ENCODE results near the gene OPA3.
"Not testable (repeated sequence)": the region's sequence is repeated elsewhere in the genome, so short reads cannot be mapped to it uniquely, and the experiment has no call there.

OPA3 gene

DNA sequence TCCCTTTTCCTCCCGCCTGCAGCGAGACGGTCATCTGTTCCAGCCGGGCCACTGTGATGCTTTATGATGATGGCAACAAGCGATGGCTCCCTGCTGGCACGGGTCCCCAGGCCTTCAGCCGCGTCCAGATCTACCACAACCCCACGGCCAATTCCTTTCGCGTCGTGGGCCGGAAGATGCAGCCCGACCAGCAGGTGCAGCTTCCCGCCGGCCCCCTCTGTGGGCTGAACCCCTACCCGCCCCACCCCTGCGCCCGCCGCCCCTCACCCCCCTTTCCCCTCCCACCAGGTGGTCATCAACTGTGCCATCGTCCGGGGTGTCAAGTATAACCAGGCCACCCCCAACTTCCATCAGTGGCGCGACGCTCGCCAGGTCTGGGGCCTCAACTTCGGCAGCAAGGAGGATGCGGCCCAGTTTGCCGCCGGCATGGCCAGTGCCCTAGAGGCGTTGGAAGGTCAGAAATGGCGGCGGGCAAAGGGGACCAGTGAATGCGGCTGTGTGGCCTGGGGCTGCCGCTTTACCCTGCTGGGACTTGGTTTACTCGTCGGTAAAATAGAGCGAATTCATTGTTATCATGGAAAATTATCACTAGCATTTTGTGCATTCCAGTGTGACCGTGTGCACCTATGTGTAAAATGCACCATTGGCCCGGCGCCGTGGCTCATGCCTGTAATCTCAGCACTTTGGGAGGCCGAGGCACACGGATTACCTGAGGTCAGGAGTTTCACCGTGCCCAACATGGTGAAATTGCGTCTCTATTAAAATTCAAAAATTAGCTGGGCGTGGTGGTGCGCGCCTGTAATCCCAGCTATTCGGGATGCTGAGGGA is 66.7 kb downstream of the OPA3 start:
- ATAC-seq: no peak

DNA sequence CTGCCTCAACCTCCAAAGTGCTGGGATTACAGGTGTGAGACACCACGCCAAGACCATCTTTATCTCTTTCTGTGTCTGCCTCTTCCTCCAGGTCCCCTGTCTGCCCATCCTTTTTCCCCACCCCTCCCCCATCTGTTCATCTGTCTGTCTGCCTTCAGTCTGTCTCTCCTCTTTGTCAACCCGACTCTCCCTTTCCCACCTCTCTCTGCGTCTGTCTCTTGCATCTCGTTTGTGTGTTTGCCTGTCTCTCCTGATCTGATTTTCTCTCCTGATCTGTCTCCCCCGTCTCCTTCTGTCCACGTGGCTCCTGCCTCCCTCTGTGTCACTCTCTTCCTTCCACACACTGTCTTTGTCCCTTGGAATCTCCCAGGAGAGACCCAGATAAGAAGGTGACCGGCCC is 67.4 kb downstream of the OPA3 start:
- no peak for ATAC-seq

GRCh38 chr19:45515807-45516401 is 68.7 kb downstream of the OPA3 start:
- ATAC-seq: peak in 1 of 2 donors; percentile 21

DNA sequence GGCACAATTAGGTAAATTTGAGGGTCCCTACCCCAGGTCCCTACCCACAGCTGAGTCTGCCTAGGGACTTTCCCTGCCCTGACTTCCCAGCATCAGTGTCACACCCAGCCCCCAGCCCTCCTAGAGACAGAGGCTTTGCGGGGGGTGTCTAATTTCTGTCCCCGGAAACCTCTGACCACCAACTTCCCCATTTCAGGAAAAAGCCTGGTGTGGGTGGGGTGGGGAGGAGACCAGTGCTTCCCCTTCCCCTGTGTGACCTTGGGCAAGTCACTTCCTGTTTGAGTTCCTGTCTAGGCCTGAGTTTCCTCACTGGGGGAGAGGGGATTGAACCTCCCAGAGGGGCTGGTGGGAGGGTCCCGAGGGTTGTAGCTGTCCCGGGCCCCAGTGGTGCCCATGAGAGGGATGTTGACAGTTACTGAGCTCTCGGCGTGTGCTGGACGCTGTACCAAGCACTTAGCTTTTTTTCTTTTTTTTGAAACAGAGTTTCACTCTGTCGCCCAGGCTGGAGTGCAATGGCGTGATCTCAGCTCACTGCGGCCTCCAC is 69.4 kb downstream of the OPA3 start:
- ATAC-seq: peak; percentile 54 to 58

- peak; percentile 45 to 46 for ATAC-seq
Observed at GRCh38 chr19:45514376-45515051, 70.1 kb downstream of the OPA3 start.

DNA sequence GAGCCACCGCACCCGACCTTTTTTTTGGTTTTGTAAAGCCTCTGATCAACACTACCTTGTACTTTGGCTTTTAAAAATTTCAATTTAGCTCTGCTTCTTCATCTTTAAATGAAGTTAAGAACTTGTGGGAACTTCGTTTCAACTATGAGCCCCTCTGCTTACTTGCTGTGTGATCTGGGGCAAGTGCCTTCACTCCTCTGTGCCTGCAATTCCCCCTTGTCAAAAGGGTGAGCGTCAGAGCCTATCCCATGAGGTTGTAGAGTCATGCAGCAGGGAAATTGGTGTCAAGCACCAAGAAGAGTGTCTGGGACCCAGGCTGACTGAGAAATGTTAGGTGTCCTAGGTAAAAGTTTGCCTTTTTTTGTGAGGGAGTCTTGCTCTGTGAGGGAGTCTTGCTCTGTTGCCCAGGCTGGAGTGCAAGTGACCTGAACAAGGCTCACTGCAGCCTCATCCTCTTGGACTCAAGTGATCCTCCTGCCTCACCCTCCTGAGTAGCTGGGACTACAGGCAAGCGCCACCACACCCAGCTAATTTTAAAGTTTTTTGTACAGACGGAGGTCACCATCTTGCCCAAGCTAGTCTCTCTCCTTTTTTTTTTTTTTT is 71.6 kb downstream of the OPA3 start:
- ATAC-seq: no peak

GRCh38 chr19:45511074-45511473 is 73.5 kb downstream of the OPA3 start:
- no peak for ATAC-seq

DNA sequence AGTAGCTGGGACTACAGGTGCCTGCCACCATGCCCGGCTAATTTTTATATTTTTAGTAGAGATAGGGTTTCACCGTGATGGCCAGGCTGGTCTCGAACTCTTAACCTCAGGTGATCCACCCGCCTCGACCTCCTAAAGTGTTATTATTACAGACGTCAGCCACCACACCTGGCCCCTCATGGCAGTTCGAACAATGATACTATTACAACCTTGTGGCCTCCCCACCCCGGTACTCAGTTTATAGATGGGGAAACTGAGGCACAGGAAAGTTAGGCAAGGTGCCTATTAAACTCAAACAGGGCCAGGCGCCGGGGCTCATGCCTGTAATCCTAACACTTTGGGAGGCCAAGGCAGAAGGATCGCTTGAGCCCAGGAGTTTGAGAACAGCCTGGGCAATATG is 74.2 kb downstream of the OPA3 start:
- not testable (repeated sequence) for ATAC-seq

DNA sequence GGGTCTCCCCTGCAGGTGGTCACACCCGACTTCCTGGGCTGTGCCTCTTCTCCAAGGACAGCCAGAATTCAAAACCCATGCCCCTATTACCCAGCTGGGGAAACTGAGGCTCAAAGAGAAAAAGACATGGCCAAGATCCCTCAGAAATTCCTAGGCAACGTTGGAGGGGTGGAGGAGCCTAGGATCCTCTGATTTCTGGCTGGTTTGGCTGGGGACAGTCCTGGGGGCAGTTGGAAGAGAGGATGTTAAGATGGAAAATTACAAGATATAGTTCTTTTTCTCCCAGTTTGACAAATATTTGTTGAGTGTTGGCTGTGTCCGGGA is 74.9 kb downstream of the OPA3 start:
- no peak for ATAC-seq

- no peak for ATAC-seq
Observed at GRCh38 chr19:45508861-45509691, 75.5 kb downstream of the OPA3 start.

DNA sequence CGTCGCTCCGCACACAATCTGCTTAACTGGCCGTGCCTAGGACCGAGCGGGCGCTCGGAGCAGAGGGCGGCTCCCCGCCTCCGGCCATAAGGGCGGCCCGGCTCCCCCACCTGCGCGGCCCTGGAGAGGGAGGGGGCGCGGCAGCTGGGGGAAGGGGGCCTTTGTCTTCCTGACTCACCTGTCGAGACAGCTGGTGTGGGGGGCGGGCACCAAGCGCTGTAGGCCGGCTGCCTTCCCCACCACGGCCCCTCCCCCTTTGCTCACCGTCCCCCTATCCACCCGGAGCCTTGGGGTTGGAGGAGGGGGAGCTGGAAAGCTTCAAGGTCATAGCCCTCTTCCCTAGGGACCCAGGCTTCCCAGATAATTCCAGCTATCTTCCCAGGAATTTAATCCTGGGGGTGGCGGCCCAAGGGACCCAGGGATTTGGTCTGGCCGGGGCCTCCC is 76.2 kb downstream of the OPA3 start:
- ATAC-seq: no peak

GRCh38 chr19:45507872-45508416 is 76.7 kb downstream of the OPA3 start:
- no peak for ATAC-seq

DNA sequence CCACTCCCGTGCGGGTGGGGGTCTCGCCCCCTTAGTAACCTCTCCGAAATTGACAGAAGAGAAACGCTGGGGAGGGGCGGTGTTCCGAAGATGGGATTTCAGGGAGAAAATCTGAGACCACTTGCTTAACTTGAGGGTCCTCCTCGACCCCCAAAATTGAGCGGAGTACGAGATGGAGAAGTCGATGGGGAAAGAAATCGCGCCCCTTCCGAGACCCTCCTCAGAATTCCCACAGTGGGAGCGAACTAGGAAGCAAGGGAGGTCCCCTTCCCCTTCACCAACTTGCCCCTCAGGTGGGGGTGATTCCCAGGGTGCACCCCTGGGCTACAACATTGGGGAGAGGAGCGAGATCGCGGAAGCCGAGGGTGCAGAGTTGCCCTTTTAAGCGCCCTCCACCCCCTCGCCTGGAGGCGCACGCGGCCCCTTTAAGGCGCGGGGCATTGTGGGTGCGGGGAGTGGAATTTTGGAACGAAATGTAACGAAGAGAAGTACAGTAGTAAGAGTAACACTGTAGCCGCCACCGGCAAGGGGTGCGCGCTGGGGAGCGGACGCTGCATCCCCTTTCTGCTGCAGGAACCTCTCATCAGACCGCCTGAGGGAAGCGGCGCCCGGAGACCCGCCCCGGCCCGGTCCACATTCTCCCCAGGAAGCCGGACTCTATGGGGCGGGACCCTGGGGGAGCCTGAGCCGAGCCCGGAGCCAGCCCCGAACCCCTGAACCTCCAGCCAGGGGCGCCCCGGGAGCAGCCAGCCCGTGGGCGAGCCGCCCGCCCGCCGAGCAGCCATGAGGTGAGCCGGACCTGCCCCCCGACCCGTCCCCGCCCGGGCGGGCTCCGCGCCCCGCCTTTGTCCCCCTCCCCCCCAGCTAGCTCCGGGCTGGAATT is 77.4 kb downstream of the OPA3 start, which contains the start of gene VASP:
Gene VASP, plus strand, starts transcription at position 491 of the 883 bp plus-strand sequence. Its CDS starts 293 bp downstream, at position 784.
- peak; percentile 65 to 73 for ATAC-seq

DNA sequence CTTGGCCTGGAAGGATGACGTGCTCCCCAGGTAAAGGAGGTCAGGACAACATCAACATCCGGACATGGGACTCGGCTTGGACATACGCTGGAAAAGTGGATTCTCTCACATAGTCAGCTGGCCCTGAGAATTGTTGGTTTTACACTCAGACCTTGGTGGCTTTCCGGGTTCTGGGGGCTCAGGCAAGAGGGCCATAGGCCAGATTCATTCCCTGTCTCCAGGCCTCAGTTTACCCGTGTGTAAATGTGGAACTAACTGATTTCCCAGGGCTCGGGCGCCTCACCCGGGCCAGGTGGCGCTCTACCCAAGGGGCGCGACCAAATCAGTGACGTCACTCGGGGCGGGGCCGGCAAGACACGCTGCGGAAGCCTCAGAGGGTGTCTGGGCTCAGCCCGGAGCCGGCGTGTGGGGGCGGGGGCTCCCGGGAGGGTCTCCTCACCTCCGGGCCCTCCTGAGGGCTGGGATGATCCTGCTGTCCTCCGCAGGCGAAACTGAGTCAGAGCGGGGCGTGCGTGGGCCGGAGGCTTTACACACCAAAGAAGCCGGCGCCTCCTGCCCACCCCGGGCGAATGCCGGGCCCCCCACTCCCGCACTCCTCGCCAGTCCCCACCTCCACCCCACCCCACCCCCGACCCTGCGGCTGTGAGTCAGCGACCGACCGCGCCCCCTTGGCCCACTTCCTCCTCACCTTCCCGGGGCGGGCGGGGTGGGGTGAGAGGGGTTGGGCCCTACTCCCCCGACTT is 78.2 kb downstream of the OPA3 start:
- peak; percentile 82 to 83 for ATAC-seq

DNA sequence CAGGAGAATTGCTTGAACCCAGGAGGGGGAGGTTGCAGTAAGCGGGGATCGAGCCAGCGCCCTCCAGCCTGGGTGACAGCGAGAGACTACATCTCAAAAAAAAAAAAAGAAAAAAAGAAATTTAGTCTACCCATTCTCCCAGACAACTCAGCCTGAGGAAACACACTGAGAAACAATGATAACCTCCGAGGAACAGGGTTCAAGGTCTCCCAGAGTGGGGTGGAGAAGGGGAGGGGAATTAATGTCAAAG is 78.7 kb downstream of the OPA3 start:
- ATAC-seq: no peak

DNA sequence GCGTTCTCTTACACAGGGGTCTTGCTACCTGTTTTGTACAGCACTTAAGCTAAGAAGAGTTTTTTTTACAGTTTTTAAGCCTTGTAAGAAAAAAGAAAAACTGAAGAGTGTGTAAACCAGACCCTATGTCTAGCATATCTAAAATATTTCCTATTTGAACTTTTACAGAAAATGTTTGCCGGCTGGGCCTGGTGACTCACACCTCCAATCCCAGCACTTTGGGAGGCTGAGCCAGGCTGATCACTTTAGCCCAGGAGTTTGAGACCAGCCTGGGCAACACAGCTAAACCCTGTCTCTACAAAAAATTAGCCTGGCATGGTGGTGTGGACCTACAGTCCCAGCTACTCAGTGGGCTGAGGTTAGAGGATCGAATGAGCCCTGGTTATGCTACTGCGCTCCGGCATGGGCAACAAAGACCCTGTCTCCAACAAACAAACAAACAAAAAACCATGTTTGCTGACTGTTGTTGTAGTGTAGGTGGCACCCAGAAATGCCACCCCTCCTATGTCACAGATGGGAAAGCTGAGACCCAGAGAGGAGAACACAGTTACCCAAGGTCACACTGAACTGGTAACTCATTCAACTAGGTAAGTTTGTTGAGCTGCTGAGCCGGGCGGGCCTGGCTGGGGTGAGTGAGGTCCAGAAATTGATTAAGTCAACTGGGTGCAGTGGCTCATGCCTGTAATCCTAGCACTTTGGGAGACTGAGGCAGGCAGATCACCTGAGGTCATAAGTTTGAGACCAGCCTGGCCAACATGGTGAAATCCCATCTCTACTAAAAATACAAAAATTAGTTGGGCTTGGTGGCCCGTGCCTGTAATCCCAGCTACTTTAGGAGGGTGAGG is 79.2 kb downstream of the OPA3 start:
- ATAC-seq: no peak

DNA sequence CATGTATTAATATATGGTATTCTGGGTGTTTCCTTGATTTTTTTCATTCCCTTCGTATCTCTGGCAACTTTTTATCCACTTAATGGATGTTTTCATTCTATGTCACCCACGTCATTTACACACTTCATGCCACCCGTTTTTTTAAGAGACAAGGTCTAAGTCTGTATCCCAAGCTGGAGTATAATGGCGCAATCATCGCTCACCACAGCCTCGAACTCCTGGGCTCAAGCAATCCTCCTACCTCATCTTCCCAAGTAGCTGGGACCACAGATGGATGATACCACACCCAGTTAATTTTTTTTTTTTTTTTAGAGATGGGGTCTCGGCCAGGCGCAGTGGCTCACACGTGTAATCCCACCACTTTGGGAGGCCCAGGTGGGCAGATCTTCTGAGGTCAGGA is 80.7 kb downstream of the OPA3 start:
- ATAC-seq: no peak

GRCh38 chr19:45502111-45502510 is 82.5 kb downstream of the OPA3 start:
- ATAC-seq: no peak

DNA sequence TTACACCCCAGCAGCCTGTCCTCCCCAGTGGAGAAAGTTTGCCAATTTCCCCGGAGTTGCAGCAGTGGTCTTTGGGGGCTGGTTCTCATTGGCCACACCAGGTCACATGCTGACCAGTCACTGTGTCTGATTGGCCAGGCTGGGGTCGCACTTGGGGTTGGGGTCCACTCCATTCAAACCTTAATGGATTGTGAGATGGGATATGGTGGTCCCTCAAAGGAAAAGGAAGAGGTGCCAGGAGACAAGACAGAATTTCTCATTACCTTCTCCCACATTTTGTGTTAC is 82.9 kb downstream of the OPA3 start:
- ATAC-seq: no peak
